Liver (tissue), 3 donors: ENCODE measurements around the gene USP24.

Experiments used
- CTCF ChIP-seq: fragments of 150-350 bp; IDR thresholded peaks from 2 replicates; pipeline ENCODE4 v1.5.1; 2017; ENCODE audit warnings: improper control_type of control experiment, low read depth, low read length; ENCODE audit not compliant: missing input control
- GABPA ChIP-seq, 2 donors: IDR thresholded peaks in 1 of 2; conservative IDR thresholded peaks in 1 of 2; 2 replicates each; pipeline ENCODE4 v1.6.1; 2016; ENCODE audit warnings: antibody characterized with exemption in 2 of 2, mild to moderate bottlenecking in 1 of 2, moderate library complexity in 1 of 2
- JUND ChIP-seq, 2 donors: IDR thresholded peaks; 2 replicates each; pipeline ENCODE4 v1.6.1; 2016; ENCODE audit warnings: antibody characterized with exemption in 2 of 2
- NR2F2 ChIP-seq: IDR thresholded peaks from 2 replicates; pipeline ENCODE4 v1.6.1; 2016; ENCODE audit warnings: antibody characterized with exemption
- RAD21 ChIP-seq, 2 donors: IDR thresholded peaks; 2 replicates each; pipeline ENCODE4 v1.6.1; 2016; ENCODE audit warnings: antibody characterized with exemption in 2 of 2, mild to moderate bottlenecking in 2 of 2
- SP1 ChIP-seq: IDR thresholded peaks from 2 replicates; pipeline ENCODE4 v1.6.1; 2018; ENCODE audit warnings: antibody characterized with exemption, mild to moderate bottlenecking
- TAF1 ChIP-seq: conservative IDR thresholded peaks from 2 replicates; pipeline ENCODE4 v1.6.1; 2016; ENCODE audit warnings: antibody characterized with exemption, mild to moderate bottlenecking
- TF ChIP-seq, protein P1 (sequence below): IDR thresholded peaks from 2 replicates; pipeline ENCODE4 v1.6.1; 2016; ENCODE audit warnings: antibody characterized with exemption
- donor health status: healthy.
- donor health status: healthy.

- TF ChIP-seq CTCF (no peak), JUND (IDR thresholded peaks at IDR 0.05) (no peak), NR2F2 (no peak), RAD21 (IDR thresholded peaks at IDR 0.05) (no peak), TAF1 (no peak), GABPA (IDR thresholded peaks at IDR 0.05 in 1 of 2, conservative IDR thresholded peaks at IDR 0.05 in 1 of 2) (no peak), SP1 (no peak)
- TF ChIP-seq, protein P1, sequence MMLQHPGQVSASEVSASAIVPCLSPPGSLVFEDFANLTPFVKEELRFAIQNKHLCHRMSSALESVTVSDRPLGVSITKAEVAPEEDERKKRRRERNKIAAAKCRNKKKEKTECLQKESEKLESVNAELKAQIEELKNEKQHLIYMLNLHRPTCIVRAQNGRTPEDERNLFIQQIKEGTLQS: no peak
These were observed 159.1 kb downstream of the USP24 start for GRCh38 chr1:55055951-55056631.
